A549 (cell line): ENCODE data around the gene TNIK. TPM values are rescaled to one million over a fixed set of nuclear protein-coding genes. Genes with fewer than 3 reads are reported as not detected.

Experiments used
- ATAC-seq, 2 experiments: fragments of 200-7000 bp in 1 of 2; fragments of >200 bp in 1 of 2; cut with Nextera tagmentation in 1 of 2; cut with Tn5 transposase in 1 of 2; 3 replicates each; pipeline versions ENCODE4 v1.8.0 to v1.9.1; 2018 to 2020; ENCODE audit warnings: mild to moderate bottlenecking in 1 of 2, moderate library complexity in 1 of 2
- CTCF ChIA-PET: fragments of 300-600 bp; sonication (Branson Sonifier 250); formaldehyde crosslinking; extraction: SDS; loops from one replicate; lab custom pipeline; 2021; ENCODE audit warnings: antibody characterized with exemption, inconsistent platforms; lab: Yijun Ruan, JAX
- POLR2A ChIA-PET: fragments of 350-600 bp; formaldehyde crosslinking; extraction: SDS; loops from one replicate; lab custom pipeline; 2021; ENCODE audit warnings: antibody characterized with exemption, inconsistent platforms; lab: Yijun Ruan, JAX
- DNase-seq, 2 experiments: peaks; one replicate each; pipeline versions ENCODE4 v3.0.0 to v3.0.0-alpha.2; 2011 to 2016; ENCODE audit warnings: low read depth in 1 of 2, low spot score in 1 of 2
- FAIRE-seq: peaks from 2 replicates; lab custom pipeline; 2011; peaks lifted over from hg19 to GRCh38; lab: Jason Lieb, UNC
- H3K27ac ChIP-seq, 2 experiments: fragments of >200 bp; sonication (Bioruptor Twin); formaldehyde crosslinking; 3 replicates each; pipeline ENCODE4 v1.5.1; 2016 to 2017
- H3K4me1 ChIP-seq: fragments of >200 bp; sonication (Bioruptor Twin); formaldehyde crosslinking; 3 replicates; pipeline ENCODE4 v1.6.1; 2016
- H3K4me2 ChIP-seq: fragments of >200 bp; sonication (Bioruptor Twin); formaldehyde crosslinking; 3 replicates; pipeline ENCODE4 v1.6.1; 2016
- H3K4me3 ChIP-seq: fragments of >200 bp; sonication (Bioruptor Twin); formaldehyde crosslinking; 3 replicates; pipeline ENCODE4 v1.5.1; 2016
- H3K9me3 ChIP-seq: fragments of >200 bp; sonication (Bioruptor Twin); formaldehyde crosslinking; 3 replicates; pipeline ENCODE4 v1.6.1; 2016
- CBX2 ChIP-seq: fragments of 200-600 bp; sonication (generic); IDR thresholded peaks from 2 replicates; pipeline ENCODE4 v1.6.1; 2016; ENCODE audit warnings: low read depth, mild to moderate bottlenecking, borderline replicate concordance
- CBX8 ChIP-seq: fragments of 200-600 bp; sonication (generic); IDR thresholded peaks from 2 replicates; pipeline ENCODE4 v1.6.1; 2016
- CEBPB ChIP-seq, 2 experiments: fragments of >200 bp in 1 of 2; sonication (Bioruptor Twin) in 1 of 2; formaldehyde crosslinking in 1 of 2; IDR thresholded peaks; 2 replicates each; pipeline ENCODE4 v1.6.1; 2012 to 2016
- CHD2 ChIP-seq: fragments of 150-350 bp; IDR thresholded peaks from 2 replicates; pipeline ENCODE4 v1.6.1; 2014; ENCODE audit warnings: low read length; ENCODE audit not compliant: partially characterized antibody
- ELK1 ChIP-seq: fragments of 150-350 bp; IDR thresholded peaks from 2 replicates; pipeline ENCODE4 v1.6.1; 2014; ENCODE audit warnings: low read depth, mild to moderate bottlenecking, low read length
- EP300 ChIP-seq, 2 experiments: fragments of >200 bp; sonication (Bioruptor Twin); formaldehyde crosslinking; IDR thresholded peaks; 2 replicates in 1 of 2; 3 replicates in 1 of 2; pipeline ENCODE4 v1.6.1; 2016 to 2017
- FOSL2 ChIP-seq, 2 experiments: fragments of 450-650 bp in 1 of 2; fragments of >200 bp in 1 of 2; sonication (Bioruptor Twin) in 1 of 2; formaldehyde crosslinking; IDR thresholded peaks; 2 replicates each; pipeline versions ENCODE4 v1.5.0 to v1.6.1; 2016 to 2020; ENCODE audit warnings: mild to moderate bottlenecking in 1 of 2, moderate library complexity in 1 of 2
- GATA3 ChIP-seq: IDR thresholded peaks from 2 replicates; pipeline ENCODE4 v1.6.1; 2012; ENCODE audit warnings: borderline replicate concordance
- HMGXB4 ChIP-seq: fragments of 250-450 bp; sonication (Bioruptor Pico); IDR thresholded peaks from 2 replicates; pipeline ENCODE4 v1.5.0; 2021; ENCODE audit warnings: mild to moderate bottlenecking, moderate library complexity, borderline replicate concordance
- HOXA7 ChIP-seq: fragments of 250-450 bp; sonication (Bioruptor Pico); IDR thresholded peaks from 2 replicates; pipeline ENCODE4 v1.5.0; 2020; ENCODE audit warnings: mild to moderate bottlenecking, moderate library complexity
- HOXB13 ChIP-seq: fragments of 250-450 bp; sonication (Bioruptor Pico); IDR thresholded peaks from 2 replicates; pipeline ENCODE4 v1.5.0; 2020; ENCODE audit warnings: low read depth, mild to moderate bottlenecking, moderate library complexity
- HOXB5 ChIP-seq: fragments of 250-450 bp; sonication (Bioruptor Pico); IDR thresholded peaks from 2 replicates; pipeline ENCODE4 v1.5.0; 2020; ENCODE audit warnings: mild to moderate bottlenecking, moderate library complexity
- JUNB ChIP-seq: fragments of >200 bp; sonication (Bioruptor Twin); formaldehyde crosslinking; IDR thresholded peaks from 2 replicates; pipeline ENCODE4 v1.6.1; 2016
- MAFK ChIP-seq: fragments of 450-650 bp; IDR thresholded peaks from 2 replicates; pipeline ENCODE4 v1.6.1; 2014; ENCODE audit not compliant: partially characterized antibody
- PHF8 ChIP-seq: fragments of 200-600 bp; sonication (generic); IDR thresholded peaks from 2 replicates; pipeline ENCODE4 v1.6.1; 2016; ENCODE audit warnings: low read depth, mild to moderate bottlenecking, antibody characterized with exemption, moderate library complexity, borderline replicate concordance
- POLR2AphosphoS2 ChIP-seq: conservative IDR thresholded peaks from 2 replicates; pipeline ENCODE4 v1.6.1; 2012; ENCODE audit warnings: low read length, improper control_type of control experiment, inconsistent platforms
- RCOR1 ChIP-seq: fragments of 150-350 bp; IDR thresholded peaks from 2 replicates; pipeline ENCODE4 v1.6.1; 2014; ENCODE audit warnings: antibody characterized with exemption, low read length, low read depth
- SMC3 ChIP-seq: fragments of >200 bp; sonication (Bioruptor Twin); formaldehyde crosslinking; IDR thresholded peaks from 3 replicates; pipeline ENCODE4 v1.6.1; 2018; ENCODE audit warnings: inconsistent platforms
- SREBF2 ChIP-seq: fragments of 450-650 bp; IDR thresholded peaks from 2 replicates; pipeline ENCODE4 v1.6.1; 2014; ENCODE audit warnings: mild to moderate bottlenecking, moderate library complexity
- ZNF302 ChIP-seq: fragments of 250-450 bp; sonication (Bioruptor Pico); IDR thresholded peaks from 2 replicates; pipeline ENCODE4 v1.9.0; 2021; ENCODE audit warnings: inconsistent platforms, mild to moderate bottlenecking, moderate library complexity
- WGBS: methylation state at CpG from one replicate; pipeline ENCODE4 v1.1.6; 2017; ENCODE audit errors: missing lambda C conversion rate; 5-methylcytosine and 5-hydroxymethylcytosine counted together
- polyA plus RNA-seq, 4 experiments: library from polyadenylated mRNA; depleted of rRNA in 3 of 4; stranded (reverse); fragments of >200 nt; fragmentation: RNase III in 1 of 4; extraction: RNeasy Plus Mini Kit Qiagen cat#74134 plus additional on column Dnase treatment in 1 of 4; gene quantifications; 2 replicates in 3 of 4; 3 replicates in 1 of 4; pipeline ENCODE4 v1.2.3, GENCODE V29; 2011 to 2017

Gene TNIK
- polyA plus RNA-seq, 2 of the 4 experiments (the other 2 are of a cell fraction): 1.6 to 1.8 TPM

DNA sequence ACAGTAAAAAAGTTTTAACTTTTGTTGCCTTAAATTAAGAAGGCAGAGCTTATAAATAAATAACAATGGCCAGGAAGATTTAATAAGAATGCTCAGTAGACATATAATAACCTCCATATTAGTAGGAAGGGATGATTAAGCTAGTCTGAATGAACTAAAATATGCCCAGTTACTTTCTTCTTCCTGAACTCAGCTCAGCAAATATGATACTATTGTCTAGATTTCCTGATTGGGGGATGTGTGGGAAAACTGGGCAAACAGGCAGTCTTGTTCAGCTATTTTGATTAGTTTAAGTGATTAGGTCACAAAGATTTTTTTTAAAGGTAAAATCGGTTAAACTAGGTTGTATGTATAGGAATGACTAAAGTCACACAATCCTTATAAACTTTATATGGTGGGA, 266.5 kb downstream of the TNIK start:
- CTCF ChIA-PET: no interaction called here
- WGBS: 85% methylated on average over 1 of the region's 1 CpG
- no peak overlapping the region for H3K4me2 ChIP-seq

GRCh38 chr3:171192176-171192854, 267.9 kb downstream of the TNIK start:
- FAIRE-seq: no peak
- no peak for TF ChIP-seq POLR2AphosphoS2
- TF ChIP-seq JUNB: peak; percentile 70
- TF ChIP-seq CBX8: no peak
- no peak for TF ChIP-seq CBX2
- TF ChIP-seq CHD2: no peak
- TF ChIP-seq HOXB13: no peak
- peak; percentile 9 to 20; a peak in 2 of 4 replicates for TF ChIP-seq CEBPB (IDR thresholded peaks at IDR 0.05)
- TF ChIP-seq EP300 (IDR thresholded peaks at IDR 0.05): peak in 1 of 2 experiments; percentile 57; a peak in 1 of 5 replicates
- TF ChIP-seq SREBF2: no peak
- TF ChIP-seq ELK1: no peak
- no peak for TF ChIP-seq ZNF302 (CRISPR knock-in tag)
- TF ChIP-seq GATA3: 0 out of 2 replicates have a peak, but pooled peaks have one; percentile 50
- TF ChIP-seq RCOR1: no peak
- H3K9me3 ChIP-seq: no peaks in the 10 kb centered on the region
- WGBS: 16% methylated on average over 2 of the region's 2 CpGs
- H3K4me3 ChIP-seq: no peak overlapping the region
- peak; percentile 1 to 42 for DNase-seq
- peak; percentile 81 to 86 for ATAC-seq
- H3K4me1 ChIP-seq: peaks cover 28% of the 10 kb centered on the region
- H3K4me2 ChIP-seq: peak overlapping the region; percentile 34; the same call in 1 of the 3 replicates
- ChIA-PET CTCF (no interaction called here), POLR2A (no interaction called here)
- H3K27ac ChIP-seq: peak overlapping the region in 1 of 2 experiments; percentile 5; a peak in 1 of 6 replicates

More for the DNA sequence above, 266.5 kb downstream of the TNIK start:
- Histone ChIP-seq H3K4me3 (no peak overlapping the region), H3K27ac (no peak overlapping the region), H3K4me1 (peaks cover 28% of the 10 kb centered on the region), H3K9me3 (no peaks in the 10 kb centered on the region)
- POLR2A ChIA-PET: no interaction called here
- FAIRE-seq: no peak
- no peak for ATAC-seq
- TF ChIP-seq MAFK (no peak), HOXA7 (CRISPR knock-in tag) (no peak), PHF8 (no peak), HOXB5 (no peak)
- DNase-seq: no peak

DNA sequence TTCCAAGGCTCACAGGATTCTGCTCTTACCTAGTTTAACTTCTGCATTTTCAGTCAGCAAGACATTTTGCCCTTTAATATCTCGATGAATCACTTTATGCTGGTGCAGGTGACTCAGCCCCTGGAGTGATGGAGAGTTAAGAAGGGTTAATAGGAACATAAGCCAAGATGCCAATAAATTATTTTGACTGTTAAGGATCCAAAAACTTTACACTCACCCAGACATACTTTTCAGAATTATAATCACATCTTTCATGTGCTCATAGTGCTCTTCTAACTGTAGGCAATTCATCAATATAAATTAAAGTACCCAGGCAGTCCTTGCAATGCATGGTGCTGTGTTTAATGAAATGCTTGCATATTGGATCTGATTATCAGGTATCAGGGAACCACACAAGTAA, 269.5 kb downstream of the TNIK start:
- DNase-seq: peak in 1 of 2 experiments; percentile 2
- Histone ChIP-seq H3K27ac (peak overlapping the region in 1 of 2 experiments; percentile 62; a peak in 2 of 6 replicates), H3K4me2 (peak overlapping the region; percentile 49), H3K4me1 (peaks cover 28% of the 10 kb centered on the region), H3K4me3 (no peak overlapping the region), H3K9me3 (no peaks in the 10 kb centered on the region)
- no peak for TF ChIP-seq CEBPB (IDR thresholded peaks at IDR 0.05)
- peak; percentile 55; the same call in 1 of the 2 replicates for TF ChIP-seq FOSL2 (IDR thresholded peaks at IDR 0.05)
- TF ChIP-seq FOSL2 (CRISPR knock-in tag; IDR thresholded peaks at IDR 0.05): peak; percentile 50
- no peak for TF ChIP-seq SMC3
- TF ChIP-seq MAFK: no peak
- no peak for TF ChIP-seq HMGXB4
- ChIA-PET POLR2A (no interaction called here), CTCF (no interaction called here)
- no peak for ATAC-seq
- FAIRE-seq: no peak
- 9% methylated on average over 1 of the region's 1 CpG for WGBS
